Transverse colon (tissue), 4 donors: ENCODE data around the gene CBX2. TPM values are rescaled to one million over a fixed set of nuclear protein-coding genes. Genes with fewer than 3 reads are reported as not detected.

Experiments used
- DNase-seq: peaks from one replicate; pipeline ENCODE4 v3.0.0-alpha.2; 2019
- H3K27ac ChIP-seq, 4 donors: fragments of 200-600 bp; sonication (generic); 2 replicates each; pipeline ENCODE4 v1.5.1; 2016 to 2018; ENCODE audit warnings: inconsistent platforms in 4 of 4
- H3K27me3 ChIP-seq: fragments of 200-600 bp; sonication (generic); 2 replicates; pipeline ENCODE4 v1.5.1; 2017; ENCODE audit warnings: inconsistent platforms
- H3K36me3 ChIP-seq, 4 donors: fragments of 200-600 bp; sonication (generic); 2 replicates each; pipeline ENCODE4 v1.5.1; 2017 to 2019; ENCODE audit warnings: inconsistent platforms in 4 of 4
- H3K4me1 ChIP-seq, 4 donors: fragments of 200-600 bp; sonication (generic); 2 replicates each; pipeline ENCODE4 v1.5.1; 2017 to 2020; ENCODE audit warnings: inconsistent platforms in 4 of 4
- H3K4me3 ChIP-seq, 4 donors: fragments of 200-600 bp; sonication (generic); 1 replicate in 1 of 4; 2 replicates in 3 of 4; pipeline versions ENCODE4 v1.5.1 to v1.6.1; 2017 to 2019; ENCODE audit warnings: inconsistent platforms in 4 of 4
- H3K9me3 ChIP-seq, 2 donors: fragments of 200-600 bp; sonication (generic); 2 replicates each; pipeline ENCODE4 v1.5.1; 2017 to 2019; ENCODE audit warnings: inconsistent platforms in 2 of 2
- EP300 ChIP-seq: sonication (generic); formaldehyde crosslinking; IDR thresholded peaks from one replicate; pipeline ENCODE4 v1.6.1; 2017; ENCODE audit warnings: antibody characterized with exemption, low read depth
- POLR2A ChIP-seq: fragments of 450-650 bp; IDR thresholded peaks from one replicate; pipeline ENCODE4 v1.6.1; 2016; ENCODE audit warnings: antibody characterized with exemption, mild to moderate bottlenecking, moderate library complexity
- POLR2AphosphoS5 ChIP-seq, 3 donors: sonication (generic); formaldehyde crosslinking; IDR thresholded peaks; one replicate each; pipeline ENCODE4 v1.6.1; 2016; ENCODE audit warnings: antibody characterized with exemption in 3 of 3
- WGBS, 2 donors: methylation state at CpG; one replicate each; pipeline ENCODE4 v1.1.5; 2018; ENCODE audit warnings: low coverage in 1 of 2; 5-methylcytosine and 5-hydroxymethylcytosine counted together
- in situ Hi-C, 4 donors: fragments of 200-750 bp; cut with MboI; loops; one replicate each; pipeline versions ENCODE4 v1.15.0 to v1.15.1; 2017; ENCODE audit warnings: low sequenced_read_pairs in 3 of 4, low pct_ligation_motif_present in 1 of 4, low pct_unique_long_range_greater_than_20kb in 1 of 4
- intact Hi-C: fragments of 100-400 bp; cut with DNase I; formaldehyde crosslinking; loops from one replicate; pipeline ENCODE4 v1.15.1; 2023; ENCODE audit warnings: low total_unique reads
- total RNA-seq, 4 donors: library from RNA; depleted of rRNA; stranded (reverse); fragments of >200 nt; gene quantifications; one replicate each; pipeline ENCODE4 v1.1.0, GENCODE V29; 2016
- TF ChIP-seq, protein P1 (sequence below), 5 experiments: fragments of 200-600 bp in 3 of 5; fragments of 450-650 bp in 2 of 5; sonication (generic) in 3 of 5; IDR thresholded peaks; 1 replicate in 2 of 5; 2 replicates in 3 of 5; pipeline ENCODE4 v1.5.1; 2016 to 2017; ENCODE audit warnings: antibody characterized with exemption in 5 of 5, inconsistent platforms in 3 of 5, mild to moderate bottlenecking in 2 of 5, moderate library complexity in 1 of 5

The CBX2 gene
- total RNA-seq, 4 donors from 2014 or later = 0.27 to 0.64 TPM; not detected in 2

DNA sequence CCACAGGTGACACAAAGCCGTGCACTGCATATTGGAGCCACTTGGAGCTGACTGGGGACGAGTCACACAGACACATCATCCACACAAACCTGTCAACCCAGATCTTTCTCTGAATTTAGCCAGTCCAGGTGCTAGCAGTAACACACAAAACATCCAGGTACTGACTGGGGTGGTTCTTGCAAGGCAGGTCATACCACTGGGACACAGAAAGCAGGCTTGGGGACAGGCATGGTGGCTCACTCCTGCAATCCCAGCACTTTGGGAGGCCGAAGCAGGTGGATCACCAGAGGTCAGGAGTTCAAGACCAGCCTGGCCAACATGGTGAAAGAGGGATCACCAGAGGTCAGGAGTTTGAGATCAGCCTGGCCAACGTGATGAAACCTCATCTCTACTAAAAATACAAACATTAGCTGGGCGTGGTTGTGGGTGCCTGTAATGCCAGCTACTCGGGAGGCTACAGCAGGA, 32.3 kb upstream of the CBX2 start:
- H3K9me3 ChIP-seq = no peaks in the 10 kb centered on the region
- in situ Hi-C loops (no loop called here), intact Hi-C loops (no loop called here)
- peaks cover 3 to 16% (median 7%) of the 10 kb centered on the region in 4 donors for H3K4me1 ChIP-seq
- 37% methylated on average over 6 of the region's 6 CpGs; no CpG with 5 or more reads in 1 of the 2 donors for WGBS, 2 donors
- no peak overlapping the region for H3K27ac ChIP-seq
- DNase-seq = no peak
- TF ChIP-seq EP300 = no peak
- TF ChIP-seq POLR2A = no peak
- TF ChIP-seq POLR2AphosphoS5 (IDR thresholded peaks at IDR 0.05) = no peak
- TF ChIP-seq, protein P1, sequence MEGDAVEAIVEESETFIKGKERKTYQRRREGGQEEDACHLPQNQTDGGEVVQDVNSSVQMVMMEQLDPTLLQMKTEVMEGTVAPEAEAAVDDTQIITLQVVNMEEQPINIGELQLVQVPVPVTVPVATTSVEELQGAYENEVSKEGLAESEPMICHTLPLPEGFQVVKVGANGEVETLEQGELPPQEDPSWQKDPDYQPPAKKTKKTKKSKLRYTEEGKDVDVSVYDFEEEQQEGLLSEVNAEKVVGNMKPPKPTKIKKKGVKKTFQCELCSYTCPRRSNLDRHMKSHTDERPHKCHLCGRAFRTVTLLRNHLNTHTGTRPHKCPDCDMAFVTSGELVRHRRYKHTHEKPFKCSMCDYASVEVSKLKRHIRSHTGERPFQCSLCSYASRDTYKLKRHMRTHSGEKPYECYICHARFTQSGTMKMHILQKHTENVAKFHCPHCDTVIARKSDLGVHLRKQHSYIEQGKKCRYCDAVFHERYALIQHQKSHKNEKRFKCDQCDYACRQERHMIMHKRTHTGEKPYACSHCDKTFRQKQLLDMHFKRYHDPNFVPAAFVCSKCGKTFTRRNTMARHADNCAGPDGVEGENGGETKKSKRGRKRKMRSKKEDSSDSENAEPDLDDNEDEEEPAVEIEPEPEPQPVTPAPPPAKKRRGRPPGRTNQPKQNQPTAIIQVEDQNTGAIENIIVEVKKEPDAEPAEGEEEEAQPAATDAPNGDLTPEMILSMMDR (IDR thresholded peaks at IDR 0.05) = no peak
- no peak overlapping the region for H3K4me3 ChIP-seq
- peaks cover 84% of the 10 kb centered on the region for H3K27me3 ChIP-seq
- H3K36me3 ChIP-seq = no peaks in the 10 kb centered on the region

DNA sequence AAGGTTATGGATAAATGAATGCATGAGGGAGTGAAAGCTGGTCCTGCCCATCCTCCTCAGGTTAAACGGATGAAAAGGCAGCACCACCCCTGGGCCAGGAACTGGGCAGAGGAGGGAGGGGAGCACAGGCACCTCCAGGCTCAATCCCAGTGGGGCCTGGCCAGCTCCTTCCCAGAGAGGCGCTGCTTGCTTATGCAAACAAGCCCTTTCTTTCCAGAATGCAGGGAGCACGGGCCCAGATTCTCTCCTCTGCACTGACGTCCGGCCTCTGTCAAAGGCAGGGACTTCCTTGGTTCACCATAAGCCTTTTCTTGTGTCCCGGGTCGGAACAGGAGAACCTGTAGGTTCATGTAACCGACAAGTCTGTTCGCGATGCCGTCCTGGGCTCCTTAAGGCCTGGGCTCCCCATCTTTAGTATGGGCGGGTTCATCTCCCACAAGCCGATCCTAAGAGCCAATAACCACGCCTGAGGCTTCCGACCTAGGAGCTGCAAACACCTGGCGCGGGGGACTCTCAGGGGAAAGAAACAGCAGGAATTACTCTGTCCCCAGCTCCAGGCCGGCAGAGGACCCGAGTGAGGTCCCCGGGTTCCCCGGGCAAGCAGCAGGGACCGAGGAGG, 30.9 kb upstream of the CBX2 start:
- in situ Hi-C loops (no loop called here), intact Hi-C loops (no loop called here)
- Histone ChIP-seq H3K27ac (no peak overlapping the region), H3K27me3 (peaks cover 84% of the 10 kb centered on the region), H3K4me3 (no peak overlapping the region), H3K36me3 (no peaks in the 10 kb centered on the region), H3K4me1 (peaks cover 0 to 11% (median 2%) of the 10 kb centered on the region in 4 donors), H3K9me3 (no peaks in the 10 kb centered on the region)
- no peak for DNase-seq
- 20 to 32% methylated on average over 1 to 22 of the region's 22 CpGs for WGBS, 2 donors
- TF ChIP-seq, protein P1 (IDR thresholded peaks at IDR 0.05) = no peak
- TF ChIP-seq POLR2A (no peak), EP300 (no peak), POLR2AphosphoS5 (IDR thresholded peaks at IDR 0.05) (no peak)

DNA sequence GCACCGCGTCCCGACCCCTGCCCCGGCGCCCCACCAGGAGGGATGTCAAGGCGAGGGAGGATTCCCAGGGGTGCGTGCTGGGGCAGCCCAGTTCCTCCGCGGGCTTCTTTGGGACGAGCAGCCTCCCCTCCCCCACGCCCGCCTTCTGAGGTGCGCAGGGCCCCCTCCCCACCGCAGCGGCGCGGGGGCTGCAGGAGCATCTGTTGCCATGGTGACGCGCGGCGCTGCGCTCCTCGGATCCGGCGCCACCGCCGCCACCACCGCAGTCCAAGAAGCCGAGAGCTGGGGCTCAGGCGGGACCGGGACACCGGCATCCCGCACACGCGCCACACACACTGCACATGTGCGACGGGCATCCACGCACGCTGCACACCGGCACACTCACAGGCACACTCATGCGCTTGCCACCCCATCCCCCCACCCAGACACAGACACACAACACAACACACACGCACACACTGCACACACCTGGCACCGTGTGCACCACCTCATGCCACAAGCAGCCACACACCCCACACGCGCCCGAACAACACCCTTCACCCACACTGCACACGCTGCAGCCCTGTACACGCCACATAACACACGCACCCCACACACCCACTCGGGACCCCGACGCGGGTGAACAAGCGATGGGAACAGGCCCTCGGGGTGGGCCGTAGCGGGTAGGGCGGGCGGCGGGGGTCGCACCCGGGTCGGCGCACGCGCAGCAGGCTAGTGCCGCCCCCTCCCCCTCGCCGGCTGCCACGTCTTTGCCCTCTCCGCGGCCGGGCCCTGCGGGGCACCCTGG, 30.2 kb upstream of the CBX2 start:
- intact Hi-C loops = no loop called here
- H3K36me3 ChIP-seq = no peaks in the 10 kb centered on the region
- H3K27ac ChIP-seq = no peak overlapping the region
- H3K27me3 ChIP-seq = peaks cover 84% of the 10 kb centered on the region
- no peaks in the 10 kb centered on the region for H3K9me3 ChIP-seq
- TF ChIP-seq, protein P1 (IDR thresholded peaks at IDR 0.05) = no peak
- TF ChIP-seq EP300 = no peak
- 11% methylated on average over 43 of the region's 74 CpGs; no CpG with 5 or more reads in 1 of the 2 donors for WGBS, 2 donors
- H3K4me1 ChIP-seq = peaks cover 0 to 8% (median 0%) of the 10 kb centered on the region in 4 donors
- no peak for DNase-seq
- H3K4me3 ChIP-seq = no peak overlapping the region
- in situ Hi-C loops = no loop called here

DNA sequence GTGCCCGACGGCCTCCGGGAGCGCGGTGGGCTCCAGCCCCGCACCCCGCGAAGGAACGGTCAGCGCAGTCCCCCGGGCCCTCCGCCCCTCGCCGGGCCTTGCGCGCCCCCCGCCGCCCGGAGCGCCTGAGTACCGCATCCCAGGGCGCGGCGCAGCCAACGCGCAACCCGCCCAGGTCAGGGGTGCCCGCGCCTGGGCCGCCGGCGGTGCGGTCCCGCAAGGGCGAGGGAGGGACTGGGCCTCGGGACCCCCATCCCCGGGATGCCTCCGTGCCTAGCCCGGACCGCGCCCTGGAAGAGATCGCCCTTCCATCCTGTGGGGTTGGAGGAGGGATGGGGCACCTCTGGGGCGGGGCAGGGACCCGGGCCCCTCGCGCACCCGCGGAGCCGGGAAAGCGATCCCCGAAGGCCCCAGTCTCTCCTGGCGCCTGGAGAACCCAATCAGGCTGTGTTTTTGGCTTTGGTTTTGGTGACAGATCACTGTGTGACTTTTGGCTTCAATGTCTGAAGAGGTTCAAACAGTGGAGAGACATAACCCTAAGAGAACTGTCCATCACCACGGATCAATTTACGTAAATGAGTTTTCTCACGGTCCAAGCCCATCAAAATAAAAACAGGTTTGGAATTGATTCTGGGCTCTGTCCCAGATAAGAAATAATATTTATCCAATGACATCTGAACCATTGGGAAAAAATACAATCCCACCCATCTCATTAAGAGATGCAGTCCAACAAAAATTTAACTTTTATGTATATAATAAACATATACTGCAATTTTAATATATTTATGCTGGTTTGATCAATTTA, 29.5 kb upstream of the CBX2 start:
- peaks cover 0 to 8% (median 0%) of the 10 kb centered on the region in 4 donors for H3K4me1 ChIP-seq
- intact Hi-C loops = no loop called here
- no peak overlapping the region for H3K4me3 ChIP-seq
- in situ Hi-C loops = no loop called here
- no peak for DNase-seq
- no peaks in the 10 kb centered on the region for H3K9me3 ChIP-seq
- TF ChIP-seq, protein P1 (IDR thresholded peaks at IDR 0.05) = no peak
- TF ChIP-seq POLR2AphosphoS5 (IDR thresholded peaks at IDR 0.05) = no peak
- no peak for TF ChIP-seq EP300
- no peak for TF ChIP-seq POLR2A
- no peak overlapping the region for H3K27ac ChIP-seq
- no peaks in the 10 kb centered on the region for H3K36me3 ChIP-seq
- peaks cover 85% of the 10 kb centered on the region for H3K27me3 ChIP-seq
- 15 to 62% methylated on average over 3 to 18 of the region's 55 CpGs for WGBS, 2 donors
